HL-60 (cell line): ENCODE measurements around the gene DIP2C.

Experiments
- CTCF ChIP-seq: IDR thresholded peaks from one replicate; pipeline ENCODE4 v1.5.1; 2011; ENCODE audit warnings: low read length, control low read depth, inconsistent platforms; ENCODE audit not compliant: insufficient read depth
- POLR2AphosphoS5 ChIP-seq: IDR thresholded peaks from 2 replicates; pipeline ENCODE4 v1.6.1; 2012; ENCODE audit warnings: low read depth

- TF ChIP-seq POLR2AphosphoS5: no peak
- TF ChIP-seq CTCF: no peak
Measured at GRCh38 chr10:607545-608185, 81.8 kb downstream of the DIP2C start.
